GM12874 (cell line): Measurements from ENCODE around the gene TENM4.

Experiments
- CTCF ChIP-seq: IDR thresholded peaks from 2 replicates; pipeline ENCODE4 v1.5.1; 2011; ENCODE audit warnings: low read depth, mild to moderate bottlenecking, control low read depth, low read length, moderate library complexity; ENCODE audit not compliant: insufficient read depth

The TENM4 gene

GRCh38 chr11:79074547-79074946 lies 366.3 kb downstream of the TENM4 start:
- TF ChIP-seq CTCF: no peak

- no peak for TF ChIP-seq CTCF
These were observed 369.6 kb downstream of the TENM4 start for GRCh38 chr11:79071190-79071589.

GRCh38 chr11:79070518-79070917 lies 370.3 kb downstream of the TENM4 start:
- TF ChIP-seq CTCF: no peak

- TF ChIP-seq CTCF: no peak
These were observed 371.3 kb downstream of the TENM4 start for GRCh38 chr11:79069504-79069903.

- no peak for TF ChIP-seq CTCF
These were observed 372.5 kb downstream of the TENM4 start for GRCh38 chr11:79068356-79068755.

GRCh38 chr11:79067352-79067679 lies 373.5 kb downstream of the TENM4 start:
- no peak for TF ChIP-seq CTCF

GRCh38 chr11:79066456-79067351 lies 374.1 kb downstream of the TENM4 start:
- no peak for TF ChIP-seq CTCF
